CD14-positive monocyte (primary cell): ENCODE results near the gene PPP1R3A. TPM values are rescaled to one million over a fixed set of nuclear protein-coding genes. Genes with fewer than 3 reads are reported as not detected.

Experiments used
- DNase-seq, 3 donors: peaks; one replicate each; pipeline ENCODE4 v3.0.0-alpha.2; 2011 to 2022
- H2AFZ ChIP-seq: 2 replicates; pipeline ENCODE4 v1.6.0; 2012; ENCODE audit warnings: mild to moderate bottlenecking, low read depth, low read length, inconsistent platforms; ENCODE audit not compliant: insufficient read depth, poor library complexity, severe bottlenecking
- H3K27ac ChIP-seq, 2 donors: 1 replicate in 1 of 2; 2 replicates in 1 of 2; pipeline ENCODE4 v1.5.1; 2012 to 2013; ENCODE audit warnings: low read length in 2 of 2, control low read depth in 1 of 2, inconsistent platforms in 1 of 2, low read depth in 1 of 2, mild to moderate bottlenecking in 1 of 2
- H3K27me3 ChIP-seq, 2 donors: one replicate each; pipeline versions ENCODE4 v1.6.0 to v1.6.1; 2011 to 2013; ENCODE audit warnings: low read length in 2 of 2; ENCODE audit not compliant: control insufficient read depth in 2 of 2, insufficient read depth in 2 of 2
- H3K36me3 ChIP-seq, 2 donors: replicated peaks in 1 of 2; 1 replicate in 1 of 2; 2 replicates in 1 of 2; pipeline versions ENCODE4 v1.5.1 to v1.6.1; 2012 to 2013; ENCODE audit warnings: low read length in 2 of 2, control low read depth in 1 of 2, inconsistent platforms in 1 of 2, mild to moderate bottlenecking in 1 of 2; ENCODE audit not compliant: insufficient read depth in 2 of 2, control insufficient read depth in 1 of 2
- H3K4me1 ChIP-seq, 2 donors: 1 replicate in 1 of 2; 2 replicates in 1 of 2; pipeline versions ENCODE4 v1.5.1 to v1.6.1; 2012 to 2013; ENCODE audit warnings: low read length in 2 of 2, control low read depth in 1 of 2, inconsistent platforms in 1 of 2, mild to moderate bottlenecking in 1 of 2, moderate library complexity in 1 of 2; ENCODE audit not compliant: insufficient read depth in 2 of 2, control insufficient read depth in 1 of 2
- H3K4me2 ChIP-seq: replicated peaks from 2 replicates; pipeline ENCODE3; 2012; ENCODE audit warnings: low read length, moderate library complexity, mild to moderate bottlenecking; ENCODE audit not compliant: poor library complexity, severe bottlenecking; ENCODE audit errors: extremely low read depth
- H3K4me3 ChIP-seq, 3 experiments: fragments of 200-600 bp in 1 of 3; sonication (generic) in 1 of 3; replicated peaks in 1 of 3; 1 replicate in 2 of 3; 2 replicates in 1 of 3; pipeline ENCODE4 v1.5.1; 2011 to 2013; ENCODE audit warnings: low read length in 3 of 3, mild to moderate bottlenecking in 3 of 3, control low read depth in 2 of 3, low read depth in 2 of 3, inconsistent platforms in 1 of 3, moderate library complexity in 1 of 3
- H3K79me2 ChIP-seq: 2 replicates; pipeline ENCODE4 v1.6.0; 2012; ENCODE audit warnings: mild to moderate bottlenecking, control low read depth, inconsistent platforms, low read length, moderate library complexity; ENCODE audit not compliant: insufficient read depth
- H3K9ac ChIP-seq: 2 replicates; pipeline ENCODE4 v1.6.0; 2017; ENCODE audit warnings: low read length, mild to moderate bottlenecking; ENCODE audit not compliant: insufficient read depth, poor library complexity, severe bottlenecking
- H3K9me3 ChIP-seq, 2 donors: replicated peaks in 1 of 2; 1 replicate in 1 of 2; 2 replicates in 1 of 2; pipeline versions ENCODE4 v1.5.1 to v1.6.1; 2012 to 2013; ENCODE audit warnings: low read length in 2 of 2, control low read depth in 1 of 2; ENCODE audit not compliant: control insufficient read depth in 1 of 2, insufficient read depth in 1 of 2
- H4K20me1 ChIP-seq: 2 replicates; pipeline ENCODE4 v1.6.0; 2012; ENCODE audit warnings: mild to moderate bottlenecking, low read length, control low read depth, moderate library complexity; ENCODE audit not compliant: insufficient read depth
- H3K27ac Mint-ChIP-seq, 7 donors: one replicate each; pipeline ENCODE4 v1.8.0; 2020; ENCODE audit warnings: mild to moderate bottlenecking in 7 of 7, mixed read lengths in 7 of 7, moderate library complexity in 6 of 7, inconsistent platforms in 2 of 7
- H3K27me3 Mint-ChIP-seq, 3 donors: one replicate each; pipeline ENCODE4 v1.8.0; 2021 to 2022; ENCODE audit warnings: low read depth in 3 of 3, mild to moderate bottlenecking in 3 of 3, mixed read lengths in 3 of 3, moderate library complexity in 3 of 3, inconsistent platforms in 1 of 3
- H3K36me3 Mint-ChIP-seq, 2 donors: one replicate each; pipeline ENCODE4 v1.8.0; 2020; ENCODE audit warnings: mixed read lengths in 2 of 2, inconsistent platforms in 1 of 2, mild to moderate bottlenecking in 1 of 2
- H3K4me1 Mint-ChIP-seq: one replicate; pipeline ENCODE4 v1.8.0; 2020; ENCODE audit warnings: mild to moderate bottlenecking, mixed read lengths
- H3K4me3 Mint-ChIP-seq, 2 donors: one replicate each; pipeline ENCODE4 v1.8.0; 2020; ENCODE audit warnings: mild to moderate bottlenecking in 2 of 2, mixed read lengths in 2 of 2, moderate library complexity in 1 of 2
- H3K9me3 Mint-ChIP-seq, 7 donors: one replicate each; pipeline ENCODE4 v1.8.0; 2020 to 2022; ENCODE audit warnings: mixed read lengths in 7 of 7, mild to moderate bottlenecking in 6 of 7, moderate library complexity in 6 of 7, inconsistent platforms in 2 of 7
- CTCF ChIP-seq: fragments of 200-600 bp; IDR thresholded peaks from one replicate; pipeline ENCODE4 v1.8.0; 2022; ENCODE audit warnings: antibody characterized with exemption, mild to moderate bottlenecking
- WGBS: methylation state at CpG from one replicate; pipeline ENCODE4 v1.1.5; 2013; ENCODE audit warnings: missing lambda C conversion rate; ENCODE audit not compliant: insufficient coverage; 5-methylcytosine and 5-hydroxymethylcytosine counted together
- intact Hi-C, 2 donors: fragments of 100-400 bp; cut with micrococcal nuclease; formaldehyde crosslinking; loops; one replicate each; pipeline versions ENCODE4 v1.15.0 to v1.15.1; 2023
- polyA plus RNA-seq, 3 donors: library from polyadenylated mRNA; depleted of rRNA in 1 of 3; unstranded in 2 of 3; stranded (reverse) in 1 of 3; fragments of 300-500 nt in 2 of 3; fragments of >200 nt in 1 of 3; fragmentation: Illumina TruSeq in 2 of 3; gene quantifications; 1 replicate in 2 of 3; 2 replicates in 1 of 3; pipeline ENCODE4 v1.2.3, GENCODE V29; 2012 to 2021

Gene PPP1R3A
- polyA plus RNA-seq, 3 donors: not detected

GRCh38 chr7:113915956-113916355 lies 2.9 kb downstream of the PPP1R3A start:
- H3K4me3 Mint-ChIP-seq: no peak overlapping the region
- H3K27me3 Mint-ChIP-seq: no peaks in the 10 kb centered on the region
- WGBS: no CpG with 5 or more reads among the region's 2 CpGs

GRCh38 chr7:113912876-113913275 lies 5.9 kb downstream of the PPP1R3A start:
- H3K4me2 ChIP-seq: no peak overlapping the region
- H3K4me3 ChIP-seq: no peak overlapping the region
- Mint-ChIP-seq H3K9me3 (peaks cover 0 to 4% (median 0%) of the 10 kb centered on the region in 7 donors), H3K4me1 (no peaks in the 10 kb centered on the region), H3K27ac (no peak overlapping the region), H3K4me3 (no peak overlapping the region), H3K27me3 (no peaks in the 10 kb centered on the region), H3K36me3 (no peaks in the 10 kb centered on the region)
- 67% methylated on average over 6 of the region's 6 CpGs for WGBS
- H3K9ac ChIP-seq: no peak overlapping the region
- no peaks in the 10 kb centered on the region for H4K20me1 ChIP-seq
- H3K27me3 ChIP-seq: no peaks in the 10 kb centered on the region
- H3K79me2 ChIP-seq: no peaks in the 10 kb centered on the region
- intact Hi-C loops: no loop called here
- H3K36me3 ChIP-seq: no peaks in the 10 kb centered on the region
- TF ChIP-seq CTCF: no peak
- no peak overlapping the region for H3K27ac ChIP-seq
- H2AFZ ChIP-seq: no peak overlapping the region
- H3K4me1 ChIP-seq: no peaks in the 10 kb centered on the region
- no peak for DNase-seq
- H3K9me3 ChIP-seq: no peaks in the 10 kb centered on the region

More at GRCh38 chr7:113915956-113916355, 2.9 kb downstream of the PPP1R3A start:
- no peaks in the 10 kb centered on the region for H3K27me3 ChIP-seq
- Mint-ChIP-seq H3K27ac (no peak overlapping the region), H3K9me3 (peaks cover 0 to 4% (median 0%) of the 10 kb centered on the region in 7 donors), H3K4me1 (no peaks in the 10 kb centered on the region), H3K36me3 (no peaks in the 10 kb centered on the region)
- no peak overlapping the region for H2AFZ ChIP-seq
- no peaks in the 10 kb centered on the region for H4K20me1 ChIP-seq
- H3K4me1 ChIP-seq: no peaks in the 10 kb centered on the region
- H3K9me3 ChIP-seq: no peaks in the 10 kb centered on the region
- H3K79me2 ChIP-seq: no peaks in the 10 kb centered on the region
- H3K4me3 ChIP-seq: no peak overlapping the region
- H3K36me3 ChIP-seq: no peaks in the 10 kb centered on the region
- H3K4me2 ChIP-seq: no peak overlapping the region
- H3K9ac ChIP-seq: no peak overlapping the region
- no peak overlapping the region for H3K27ac ChIP-seq
- no peak for DNase-seq
- intact Hi-C loops: no loop called here
- no peak for TF ChIP-seq CTCF
